HG03066 (cell line): Measurements from ENCODE around the gene MAN1A1.
"Not testable (repeated sequence)": the region's sequence is repeated elsewhere in the genome, so short reads cannot be mapped to it uniquely, and the experiment has no call there.

Source experiments
- ATAC-seq: cut with Tn5 transposase; IDR thresholded peaks from one replicate; pipeline ENCODE4 v1.9.1; 2021; ENCODE audit warnings: low read depth; ENCODE audit not compliant: unreplicated experiment

MAN1A1 gene

DNA sequence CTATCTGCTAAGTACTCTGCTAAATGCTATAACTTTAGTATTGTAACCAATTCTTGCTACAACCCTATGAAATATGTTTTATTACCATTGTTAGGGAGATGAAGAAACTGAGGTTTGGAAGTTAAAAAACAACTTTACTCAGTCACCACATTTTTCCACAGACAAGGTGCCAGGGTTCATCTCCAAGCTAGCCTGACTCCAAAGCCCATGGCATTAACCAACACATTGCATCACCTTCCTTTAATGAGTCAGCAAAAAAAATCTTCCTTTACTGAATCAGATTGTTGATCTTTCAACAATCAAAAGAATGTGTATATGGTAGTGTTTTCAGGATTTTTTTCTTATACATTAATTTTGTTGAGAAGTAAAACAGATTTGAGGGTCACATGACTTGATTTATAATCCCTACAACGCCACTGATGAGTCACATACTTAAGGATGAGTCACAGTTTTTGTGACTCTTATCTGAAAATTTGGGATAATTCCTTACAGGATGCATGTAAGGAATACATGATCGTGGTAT is 41.5 kb downstream of the MAN1A1 start:
- ATAC-seq = no peak

DNA sequence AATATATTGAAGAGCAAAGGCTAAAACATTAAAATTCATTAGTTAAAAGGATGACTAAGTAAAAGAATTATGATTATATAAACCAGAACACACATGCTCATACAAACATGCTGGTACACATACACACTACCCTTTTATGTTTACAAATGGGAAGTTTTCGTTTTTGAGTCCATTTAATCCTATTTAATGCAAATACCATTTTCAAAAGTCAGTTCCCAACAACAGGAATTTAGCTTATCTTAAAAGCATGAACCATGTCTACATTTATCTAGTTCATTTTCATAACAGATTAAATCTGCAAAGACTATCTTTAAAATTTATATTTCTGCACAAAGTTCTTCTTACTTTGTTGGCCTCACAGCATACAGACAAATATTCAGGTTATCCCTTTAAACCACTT is 42.5 kb downstream of the MAN1A1 start:
- no peak for ATAC-seq

DNA sequence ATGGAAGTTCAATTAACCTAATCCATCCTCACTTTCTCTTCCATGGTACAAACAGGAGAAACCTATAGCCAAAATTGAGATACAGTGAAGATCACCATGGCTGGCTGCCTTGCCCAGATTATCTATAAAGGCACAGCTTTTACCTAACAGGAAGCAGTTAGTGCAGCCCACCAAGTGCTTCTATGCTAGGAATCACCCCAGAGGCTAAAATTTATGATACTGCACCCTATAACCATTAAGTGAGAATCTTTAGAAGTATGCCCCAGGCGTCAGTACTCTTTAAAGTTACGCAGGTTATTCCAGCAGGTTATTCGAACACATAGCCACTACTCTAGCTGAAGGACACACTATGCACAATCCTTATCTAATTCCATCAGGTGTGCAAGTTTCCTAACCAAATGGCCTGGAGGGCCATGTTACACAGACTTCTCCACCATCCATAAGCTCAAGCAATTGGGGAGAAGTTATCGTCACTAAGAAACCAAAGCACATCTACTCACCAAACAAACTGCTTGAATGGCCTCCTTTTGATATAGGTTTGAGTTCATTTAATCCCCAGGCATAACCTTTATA is 43.1 kb downstream of the MAN1A1 start:
- ATAC-seq = no peak

DNA sequence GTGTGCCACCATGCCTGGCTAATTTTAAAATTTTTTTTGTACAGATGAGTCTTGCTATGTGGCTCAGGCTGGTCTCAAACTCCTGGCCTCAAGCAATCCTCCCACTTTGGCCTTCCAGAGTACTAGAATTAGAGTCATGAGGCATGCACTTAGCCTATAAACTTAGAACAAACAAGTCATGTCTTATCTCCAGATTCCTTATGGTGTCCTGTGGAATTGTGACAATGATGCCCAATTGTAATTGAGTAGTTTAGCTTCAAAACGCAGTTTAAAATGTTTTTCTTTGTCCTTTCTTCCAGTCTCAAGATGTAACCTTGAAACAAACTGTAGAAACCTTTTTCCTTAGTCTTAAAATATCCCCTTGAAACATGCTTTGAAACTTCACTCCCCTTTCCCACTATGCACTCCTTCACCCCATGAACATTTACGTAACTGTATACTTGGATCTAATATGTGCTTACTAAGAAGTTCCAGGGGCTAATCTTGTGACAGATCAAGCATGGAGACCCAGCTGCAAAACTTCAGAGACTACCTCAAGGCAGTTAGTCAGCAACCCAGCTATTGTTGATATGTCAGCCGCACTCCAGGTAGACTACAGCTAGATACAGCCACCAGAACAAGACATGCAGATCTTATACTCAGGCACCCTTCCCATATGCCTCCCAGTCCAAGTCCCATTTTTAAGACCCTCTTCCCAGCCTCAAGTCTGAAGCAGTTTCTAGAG is 46.2 kb downstream of the MAN1A1 start:
- no peak for ATAC-seq

DNA sequence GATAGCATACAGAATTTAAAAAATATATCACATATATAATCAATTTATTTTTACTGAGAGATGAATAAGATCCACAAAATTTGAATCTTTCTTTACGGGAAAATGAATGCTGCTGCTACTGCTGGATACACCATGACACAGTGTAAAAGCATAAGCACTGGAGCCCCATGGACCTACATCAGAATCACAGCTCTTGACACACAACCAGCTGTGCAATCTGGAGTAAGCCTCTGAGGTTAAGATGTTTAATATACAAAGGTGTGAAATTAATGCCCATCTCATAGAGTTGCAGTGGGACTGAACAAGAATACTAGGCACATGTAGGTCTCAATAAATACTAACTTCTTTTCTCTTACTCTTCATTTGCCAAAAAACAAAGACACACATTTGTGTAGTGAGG is 48.1 kb downstream of the MAN1A1 start:
- ATAC-seq = no peak

DNA sequence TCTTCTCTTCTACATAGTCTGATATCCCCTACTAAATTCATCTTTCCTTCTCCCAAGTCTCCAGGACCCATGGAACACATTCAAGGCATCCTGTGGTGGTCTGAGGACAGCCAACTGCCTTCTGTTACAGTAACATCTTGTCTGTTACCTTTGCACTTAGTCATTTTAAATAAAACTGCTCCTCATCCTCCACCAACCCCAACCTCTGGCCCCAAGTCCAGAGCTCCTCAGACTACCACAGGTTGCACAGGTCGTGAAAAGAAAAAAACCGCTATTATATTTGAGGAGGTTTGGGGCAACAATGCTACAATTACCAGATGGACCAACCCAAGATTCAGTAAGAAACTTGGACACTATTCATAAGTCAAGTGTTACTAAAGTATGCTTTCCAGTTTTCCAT is 49.9 kb downstream of the MAN1A1 start:
- no peak for ATAC-seq

DNA sequence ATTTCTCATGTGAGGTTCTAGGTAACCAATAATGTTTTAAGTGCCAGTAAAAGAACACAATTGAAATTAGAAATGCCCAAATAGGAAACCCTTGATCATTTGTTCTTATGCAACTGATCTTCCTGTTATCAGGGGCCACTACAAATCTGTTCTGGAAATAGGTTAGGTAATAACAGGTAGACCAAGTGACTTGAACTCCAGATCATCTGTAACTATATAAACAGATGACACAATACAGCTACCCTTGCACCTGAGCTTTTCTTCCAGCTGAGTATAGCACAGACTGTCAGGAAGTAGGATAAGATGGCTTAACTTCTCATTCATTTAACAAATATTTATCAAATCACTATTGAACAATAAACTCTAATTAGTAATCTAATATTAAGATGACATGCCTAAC is 52.5 kb downstream of the MAN1A1 start:
- no peak for ATAC-seq

DNA sequence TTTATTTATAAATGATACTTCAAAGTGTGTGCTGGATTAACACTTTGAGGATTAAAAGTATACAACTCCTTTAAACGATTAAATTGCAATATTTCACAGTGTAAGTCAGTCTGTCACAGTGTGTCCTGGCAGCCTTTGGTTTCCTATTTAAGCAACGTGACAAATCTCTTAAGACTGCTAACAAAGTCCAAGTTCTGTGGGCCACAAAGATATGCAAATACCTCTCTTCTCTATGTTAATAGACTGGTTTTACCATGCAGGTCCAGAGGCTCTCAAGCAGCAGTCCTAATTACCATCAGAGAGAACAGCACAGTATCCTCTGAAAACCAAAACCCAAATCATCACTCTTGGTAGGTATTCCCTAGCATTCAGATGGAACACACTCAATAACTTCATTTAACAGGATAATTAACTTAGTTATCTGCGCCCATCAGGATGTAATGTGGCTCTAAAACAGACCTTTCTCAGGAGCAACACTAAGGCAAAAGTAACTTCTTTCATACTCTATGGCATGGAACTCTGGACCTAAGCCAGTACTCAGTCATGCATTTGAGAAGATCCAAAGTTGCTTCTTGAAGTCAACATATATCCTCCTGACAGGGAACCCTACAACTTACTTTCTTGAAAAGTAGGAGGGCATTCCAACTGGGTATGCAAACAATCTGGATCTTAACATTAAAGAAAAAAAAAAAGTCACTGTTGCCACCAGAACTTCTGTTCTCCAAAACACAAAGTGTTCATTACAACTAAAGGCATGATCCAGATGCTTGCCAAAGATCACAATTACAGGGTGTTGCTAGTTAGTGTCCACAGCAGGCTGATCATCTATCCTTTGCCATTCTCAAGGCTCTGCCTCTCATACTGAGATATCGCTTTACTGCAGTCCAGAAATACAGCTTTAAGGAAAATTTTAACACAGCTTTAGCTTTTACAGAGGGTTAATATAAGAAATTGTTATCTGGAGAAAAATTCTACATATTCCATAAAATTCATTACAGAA is 53.2 kb downstream of the MAN1A1 start:
- no peak for ATAC-seq

DNA sequence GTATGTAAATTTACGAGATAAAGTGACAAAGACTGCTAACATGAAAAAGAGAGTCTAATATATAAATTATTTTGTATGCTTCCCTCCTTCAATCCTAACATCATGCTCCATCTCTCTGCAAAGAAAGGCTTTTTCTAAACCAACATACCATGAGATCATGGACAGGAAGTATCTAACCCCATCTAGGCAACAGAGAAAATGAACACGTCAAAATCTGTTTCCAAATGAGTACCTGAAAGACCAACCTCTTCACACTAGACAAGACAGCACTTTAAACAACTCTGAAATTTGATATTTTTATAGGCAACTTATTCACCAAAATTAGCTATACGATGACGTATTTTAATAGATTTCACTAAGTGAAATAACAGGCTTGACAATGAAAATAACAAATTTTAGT is 54.6 kb downstream of the MAN1A1 start:
- no peak for ATAC-seq

DNA sequence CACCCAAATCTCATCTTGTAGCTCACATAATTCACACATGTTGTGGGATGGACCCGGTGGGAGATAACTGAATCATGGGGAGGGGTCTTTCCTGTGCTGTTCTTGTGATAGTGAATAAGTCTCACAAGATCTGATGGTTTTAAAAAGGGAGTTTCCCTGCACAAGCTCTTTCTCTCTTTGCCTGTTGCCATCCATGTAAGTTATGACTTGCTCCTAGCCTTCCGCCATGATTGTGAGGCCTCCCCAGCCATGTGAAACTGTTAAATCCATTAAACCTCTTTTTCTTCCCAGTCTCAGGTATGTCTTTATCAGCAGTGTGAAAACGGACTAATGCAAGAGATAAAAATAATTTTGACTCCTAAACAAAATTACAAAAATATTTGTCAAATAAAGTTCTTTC is 58.5 kb downstream of the MAN1A1 start:
- ATAC-seq = not testable (repeated sequence)

DNA sequence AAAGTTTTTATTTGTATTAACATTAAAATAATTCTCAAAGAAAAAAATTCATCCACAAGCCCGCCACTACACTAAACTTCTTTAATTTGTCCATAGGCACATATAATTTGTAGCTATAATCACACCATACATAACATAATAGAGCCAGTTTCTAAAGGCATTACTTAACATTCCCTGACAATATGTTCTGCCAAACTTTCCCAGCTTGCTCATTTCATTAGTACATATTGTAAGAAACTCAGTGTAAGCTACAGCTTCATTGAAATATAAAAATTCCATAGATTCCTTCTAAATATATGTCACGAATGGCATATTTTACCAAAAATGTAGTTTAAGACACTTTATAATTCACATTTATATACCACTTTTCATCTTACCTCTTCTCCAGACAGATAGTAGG is 59.3 kb downstream of the MAN1A1 start:
- ATAC-seq = no peak

DNA sequence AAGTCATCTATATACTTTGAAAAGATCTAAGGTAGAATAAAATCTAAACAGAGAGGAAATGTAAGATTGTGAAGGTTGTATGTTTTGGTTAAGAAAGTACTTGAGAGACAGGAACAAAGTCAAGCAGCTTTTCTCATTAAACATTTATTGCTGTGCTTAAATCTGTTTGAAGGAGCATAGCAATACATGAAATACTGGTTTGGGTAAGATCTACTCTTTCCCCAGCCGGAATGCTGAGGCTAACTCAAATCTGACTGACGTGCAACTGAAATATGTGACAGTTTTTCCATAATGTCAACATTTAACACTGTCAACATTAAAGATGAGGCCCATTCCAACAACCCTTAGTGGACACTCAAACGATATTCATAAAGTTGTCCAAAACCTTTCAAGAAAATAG is 59.9 kb downstream of the MAN1A1 start:
- ATAC-seq = no peak

DNA sequence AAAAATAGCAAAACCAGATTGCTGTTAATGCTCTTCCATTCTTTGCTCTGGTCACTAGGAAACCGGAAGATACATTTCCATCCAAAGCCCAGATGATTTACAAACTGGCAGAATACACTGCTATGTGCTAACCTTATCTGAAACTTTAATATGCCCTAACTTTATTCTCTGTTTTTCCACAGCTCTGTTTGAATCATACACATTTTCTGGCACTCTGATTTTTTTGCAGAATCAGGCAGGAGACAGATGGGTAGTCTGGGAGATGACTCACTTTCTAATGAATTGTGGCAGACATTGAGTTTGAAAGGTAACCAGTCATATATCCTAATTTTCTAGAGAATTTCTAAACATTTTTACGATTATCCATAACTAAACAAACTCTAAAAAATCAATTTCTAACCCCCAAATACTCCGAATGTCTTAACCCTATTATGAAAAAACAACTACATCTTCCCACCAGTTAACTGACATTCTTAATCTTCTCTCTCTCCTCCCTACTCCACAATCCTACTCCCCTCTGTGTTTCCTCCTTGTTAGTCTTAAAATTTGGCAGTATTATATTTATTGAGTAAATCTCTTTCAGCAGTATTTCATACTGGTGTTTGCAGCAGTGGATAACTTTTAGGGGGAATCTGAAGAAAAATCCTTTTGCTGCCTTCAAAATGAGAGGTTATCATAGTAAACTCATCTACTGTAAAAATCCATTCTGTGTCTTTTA is 63.5 kb downstream of the MAN1A1 start:
- no peak for ATAC-seq

DNA sequence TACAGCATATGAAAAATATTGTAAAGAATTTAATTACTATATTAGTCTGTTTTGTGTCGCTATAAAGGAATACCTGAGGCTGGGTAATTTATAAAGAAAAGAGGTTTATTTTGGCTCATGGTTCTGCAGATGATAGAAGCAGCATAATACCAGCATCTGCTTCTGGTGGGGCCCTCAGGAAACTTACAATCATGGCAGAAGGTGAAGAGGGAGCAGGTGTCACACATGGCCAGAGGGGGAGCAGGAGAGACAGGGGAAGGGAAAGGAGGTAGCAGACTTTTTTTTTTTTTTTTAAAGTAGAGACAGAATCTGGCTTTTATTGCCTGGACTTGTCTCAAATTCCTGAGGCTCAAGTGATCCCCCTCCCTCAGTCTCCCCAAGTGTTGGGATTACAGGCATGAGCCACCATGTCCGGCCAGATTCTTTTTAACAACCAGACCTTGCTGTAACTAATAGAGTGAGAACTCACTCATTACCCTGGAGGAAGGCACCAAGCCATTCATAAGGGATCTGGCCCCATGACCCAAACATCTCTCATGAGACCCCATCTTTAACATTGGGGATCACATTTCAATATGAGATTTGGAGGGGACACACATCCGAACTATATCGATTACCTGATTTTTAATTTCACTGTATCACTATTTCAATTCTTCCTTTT is 64.6 kb downstream of the MAN1A1 start:
- ATAC-seq = no peak

DNA sequence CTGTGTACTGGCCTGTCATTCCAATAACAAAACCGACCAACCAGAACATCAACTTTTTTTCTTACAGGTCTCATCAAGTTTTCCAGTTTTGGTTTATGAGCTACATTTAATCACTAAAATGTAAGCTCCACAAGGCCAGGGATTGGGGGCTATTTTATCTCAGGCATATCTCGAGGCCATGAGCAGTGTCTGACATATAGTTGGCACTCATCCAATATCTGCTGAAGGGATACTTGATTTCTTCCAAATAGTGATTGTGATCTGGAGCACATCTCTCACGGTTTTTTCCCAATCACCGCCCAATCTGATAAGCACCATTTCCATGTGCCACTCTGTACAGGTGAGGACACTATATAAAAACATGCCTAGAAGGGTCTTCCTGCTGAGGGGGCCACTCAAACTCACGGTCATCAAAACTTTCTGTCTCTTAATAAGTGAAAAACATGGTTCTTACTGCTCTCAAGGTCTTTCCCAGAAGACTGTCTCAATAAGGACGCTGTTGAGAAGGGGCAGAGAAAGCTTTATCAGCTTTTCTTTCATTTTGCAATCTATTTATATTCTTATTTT is 65.5 kb downstream of the MAN1A1 start:
- no peak for ATAC-seq

DNA sequence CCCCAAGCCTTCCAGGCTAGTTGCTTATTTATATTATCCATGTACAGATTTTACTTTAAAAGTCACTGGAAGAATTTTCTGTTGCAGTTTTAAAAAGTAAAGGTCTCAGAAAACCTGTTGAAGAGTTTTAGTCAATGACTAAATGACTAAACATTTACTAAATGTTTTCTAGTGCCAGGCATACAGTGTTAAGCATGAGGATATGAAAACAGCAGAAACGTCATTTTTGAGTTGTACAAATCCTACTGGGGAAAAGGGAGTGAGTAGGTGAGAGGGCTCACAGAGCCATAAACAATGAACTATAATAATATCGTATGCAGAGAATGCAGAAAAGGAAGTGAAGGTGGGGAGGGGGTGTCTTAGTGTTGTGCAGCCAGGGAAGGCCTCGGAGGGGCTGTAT is 66.3 kb downstream of the MAN1A1 start:
- no peak for ATAC-seq

DNA sequence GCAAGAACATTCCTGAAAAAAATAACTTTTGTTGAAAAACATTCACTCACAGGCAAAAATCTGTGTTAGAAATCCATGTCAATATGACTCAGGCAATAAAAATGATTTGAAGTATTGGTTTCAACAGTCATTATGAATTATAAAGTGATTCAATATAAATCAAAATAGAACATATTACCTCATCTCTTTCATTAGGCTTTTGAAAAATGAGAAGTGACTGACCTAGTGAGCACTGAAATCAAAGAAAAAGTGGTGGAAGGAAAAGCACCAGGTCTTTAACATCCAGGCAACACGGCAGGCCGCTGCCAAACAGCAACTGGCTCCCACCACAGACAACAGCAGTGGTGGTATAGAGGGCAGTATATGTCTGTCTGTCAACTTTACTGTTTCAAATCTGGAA is 68.9 kb downstream of the MAN1A1 start:
- ATAC-seq = no peak

DNA sequence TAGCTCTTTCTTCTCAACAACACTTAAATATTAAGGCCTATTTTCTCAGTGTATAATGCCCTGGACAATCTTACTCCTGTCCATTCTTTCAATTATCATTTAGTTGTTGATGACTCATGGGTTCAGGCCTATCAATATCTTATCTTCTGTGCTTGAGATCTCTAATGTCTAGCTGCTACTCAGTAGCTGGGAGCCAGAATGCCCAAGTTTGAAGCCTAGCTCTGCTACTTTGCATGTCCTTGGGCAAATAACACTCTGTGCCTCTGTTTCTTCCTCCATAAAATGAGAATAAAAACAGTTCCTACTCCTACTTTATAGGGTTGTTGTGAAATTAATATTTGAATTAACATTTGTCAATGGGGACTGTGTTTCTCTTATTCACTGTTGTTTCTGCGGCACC is 69.5 kb downstream of the MAN1A1 start:
- ATAC-seq = no peak

DNA sequence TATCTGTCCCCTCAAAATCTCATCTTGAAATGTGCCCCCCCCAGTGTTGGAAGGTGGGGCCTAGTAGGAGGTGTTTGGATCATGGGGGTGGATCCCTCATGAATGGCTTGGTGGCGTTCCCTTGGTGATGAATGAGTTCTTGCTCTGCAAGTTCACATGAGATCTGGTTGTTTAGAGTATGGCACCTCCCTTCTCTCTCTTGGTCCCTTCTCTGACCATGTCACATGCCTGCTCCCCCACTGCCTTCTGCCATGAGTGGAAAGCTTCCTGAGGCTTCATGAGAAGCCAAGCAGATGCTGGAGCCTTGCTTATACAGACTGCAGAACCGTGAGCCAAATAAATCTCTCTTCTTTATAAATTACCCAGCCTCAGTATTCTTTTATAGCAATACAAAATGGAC is 70.9 kb downstream of the MAN1A1 start:
- no peak for ATAC-seq

DNA sequence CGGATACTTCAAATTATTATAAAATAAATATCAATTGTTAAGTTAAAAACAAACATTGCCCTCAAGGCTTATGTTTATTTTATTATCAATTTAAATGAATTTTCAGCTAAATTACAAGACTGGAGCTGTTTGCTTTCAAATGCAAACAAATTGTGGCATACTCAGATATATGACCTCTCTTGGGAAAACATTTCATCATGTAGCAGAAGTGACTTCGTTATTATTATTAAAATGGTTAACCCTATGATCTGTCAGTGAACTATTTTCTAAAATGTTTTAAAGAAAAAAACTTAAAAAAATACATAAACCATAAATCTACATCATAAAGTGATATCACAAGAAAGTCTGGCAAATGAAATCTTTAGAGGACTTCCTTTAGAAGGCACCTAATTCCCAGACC is 72.5 kb downstream of the MAN1A1 start:
- no peak for ATAC-seq
